ENCODE results near the gene KCND3. TPM values are rescaled to one million over a fixed set of nuclear protein-coding genes. Genes with fewer than 3 reads are reported as not detected.

The KCND3 gene
- total and polyA plus RNA-seq, 4 donors, result 1.0 to 27.1 (median 6.1) TPM

GRCh38 chr1:111977378-111977777, 12.1 kb downstream of the KCND3 start:
- no peak overlapping the region for H3K27ac ChIP-seq (ENCODE audit: low read depth in 1 of 2, low read length in 2 of 2)
- WGBS, result 53% methylated on average over 9 of the region's 9 CpGs

GRCh38 chr1:111976842-111977241, 12.6 kb downstream of the KCND3 start:
- Histone ChIP-seq H3K27me3 (ENCODE audit: control insufficient read depth in 4 of 4, insufficient read depth in 4 of 4, low read length in 3 of 4) (no peaks in the 10 kb centered on the region), H3K9me3 (ENCODE audit: control insufficient read depth in 4 of 4, low read length in 3 of 4) (no peaks in the 10 kb centered on the region), H3K4me1 (ENCODE audit: control insufficient read depth in 4 of 4, insufficient read depth in 4 of 4, low read length in 3 of 4) (peaks cover 12 to 55% (median 43%) of the 10 kb centered on the region in 4 donors), H3K36me3 (ENCODE audit: control insufficient read depth in 4 of 4, insufficient read depth in 3 of 4, low read depth in 1 of 4, low read length in 3 of 4) (peaks cover 0 to 4% (median 2%) of the 10 kb centered on the region in 4 donors), H3K27ac (ENCODE audit: low read depth in 1 of 2, low read length in 2 of 2) (peak overlapping the region in 1 of 2 donors; percentile 21), H3K4me3 (ENCODE audit: low read depth in 1 of 3, low read length in 3 of 3) (no peak overlapping the region), H3K9ac (ENCODE audit: low read depth in 1 of 2, low read length in 2 of 2) (no peak overlapping the region)
- no peak for DNase-seq (ENCODE audit: low spot score)
- 21% methylated on average over 3 of the region's 3 CpGs for WGBS
- TF ChIP-seq HNF4A (conservative IDR thresholded peaks at IDR 0.05), result peak; percentile 64 to 76
- TF ChIP-seq FOXA2 (IDR thresholded peaks at IDR 0.05), result peak; percentile 99
- TF ChIP-seq REST (IDR thresholded peaks at IDR 0.05), result peak; percentile 84
- peak; percentile 99 for TF ChIP-seq FOXA1 (IDR thresholded peaks at IDR 0.05)
- peak; percentile 36 for TF ChIP-seq HNF4G (IDR thresholded peaks at IDR 0.05)
- peak; percentile 22 for TF ChIP-seq MAX (IDR thresholded peaks at IDR 0.05)
- no peak for TF ChIP-seq SP1 (IDR thresholded peaks at IDR 0.05)

More at GRCh38 chr1:111977378-111977777, 12.1 kb downstream of the KCND3 start:
- Histone ChIP-seq H3K36me3 (ENCODE audit: control insufficient read depth in 4 of 4, insufficient read depth in 3 of 4, low read depth in 1 of 4, low read length in 3 of 4) (peaks cover 0 to 10% (median 3%) of the 10 kb centered on the region in 4 donors), H3K4me3 (ENCODE audit: low read depth in 1 of 3, low read length in 3 of 3) (no peak overlapping the region), H3K9me3 (ENCODE audit: control insufficient read depth in 4 of 4, low read length in 3 of 4) (no peaks in the 10 kb centered on the region), H3K9ac (ENCODE audit: low read depth in 1 of 2, low read length in 2 of 2) (no peak overlapping the region), H3K4me1 (ENCODE audit: control insufficient read depth in 4 of 4, insufficient read depth in 4 of 4, low read length in 3 of 4) (peaks cover 12 to 55% (median 43%) of the 10 kb centered on the region in 4 donors), H3K27me3 (ENCODE audit: control insufficient read depth in 4 of 4, insufficient read depth in 4 of 4, low read length in 3 of 4) (no peaks in the 10 kb centered on the region)
- DNase-seq (ENCODE audit: low spot score), result no peak
- TF ChIP-seq ATF3 (IDR thresholded peaks at IDR 0.05) (no peak), FOXA1 (IDR thresholded peaks at IDR 0.05) (no peak), FOXA2 (IDR thresholded peaks at IDR 0.05) (no peak), MAX (IDR thresholded peaks at IDR 0.05) (no peak), RAD21 (IDR thresholded peaks at IDR 0.05) (no peak), SP1 (IDR thresholded peaks at IDR 0.05) (no peak), HNF4A (conservative IDR thresholded peaks at IDR 0.05) (no peak), HNF4G (IDR thresholded peaks at IDR 0.05) (no peak), YY1 (IDR thresholded peaks at IDR 0.05) (no peak), ZBTB33 (IDR thresholded peaks at IDR 0.05) (no peak), REST (IDR thresholded peaks at IDR 0.05) (no peak), EGR1 (IDR thresholded peaks at IDR 0.05; ENCODE audit: low read depth in 2 of 2) (no peak), RXRA (IDR thresholded peaks at IDR 0.05) (no peak), TAF1 (conservative IDR thresholded peaks at IDR 0.05) (no peak), NR2F2 (IDR thresholded peaks at IDR 0.05) (no peak)
